ENCODE results near the gene GOLGA6L25. TPM values are rescaled to one million over a fixed set of nuclear protein-coding genes. Genes with fewer than 3 reads are reported as not detected.
"Not testable (repeated sequence)": the region's sequence is repeated elsewhere in the genome, so short reads cannot be mapped to it uniquely, and the experiment has no call there.

GOLGA6L25 gene
- not detected for total RNA-seq

- H3K27ac ChIP-seq; intact Hi-C loops (cut with DNase I; ENCODE audit: low total_unique reads); H3K4me1 ChIP-seq; DNase-seq (ENCODE audit: low spot score in 2 of 2); H3K9me3 ChIP-seq; H3K36me3 ChIP-seq; H3K27me3 ChIP-seq; H3K4me3 ChIP-seq: not testable (repeated sequence)
Observed at GRCh38 chr15:28553268-28553667, at the start of gene GOLGA6L25. Gene GOLGA6L25, plus strand, starts transcription at chr15:28553568. Its CDS starts 61 bp downstream, at chr15:28553629.

GRCh38 chr15:28508217-28508889 is 45.0 kb upstream of the GOLGA6L25 start:
- H3K4me1 ChIP-seq; H3K36me3 ChIP-seq; intact Hi-C loops (cut with DNase I; ENCODE audit: low total_unique reads); H3K4me3 ChIP-seq; DNase-seq (ENCODE audit: low spot score in 2 of 2); H3K27me3 ChIP-seq; H3K9me3 ChIP-seq; H3K27ac ChIP-seq: not testable (repeated sequence)

DNA sequence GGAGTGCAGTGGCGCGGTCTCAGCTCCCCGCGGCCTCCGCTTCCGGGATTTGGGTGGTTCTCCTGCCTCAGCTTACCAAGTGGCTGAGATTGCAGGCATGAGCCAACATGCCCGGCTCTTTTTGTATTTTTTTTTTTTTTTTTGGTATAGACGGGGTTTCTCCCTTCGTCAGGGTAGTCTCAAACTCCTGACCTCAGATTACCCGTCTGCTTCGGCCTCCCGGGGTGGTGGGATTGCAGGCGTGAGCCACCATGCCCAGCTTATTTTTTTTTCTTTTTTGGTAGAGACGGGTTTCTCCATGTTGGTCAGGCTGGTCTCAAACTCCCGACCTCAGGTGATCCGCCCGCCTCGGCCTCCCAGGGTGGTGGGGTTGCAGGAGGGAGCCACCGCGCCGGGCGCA is 39.2 kb upstream of the GOLGA6L25 start:
- intact Hi-C loops (cut with DNase I; ENCODE audit: low total_unique reads); H3K27ac ChIP-seq; H3K36me3 ChIP-seq; H3K9me3 ChIP-seq; H3K4me3 ChIP-seq; H3K27me3 ChIP-seq; H3K4me1 ChIP-seq: not testable (repeated sequence)
- peak in 1 of 2 donors; percentile 51 for DNase-seq (ENCODE audit: low spot score in 2 of 2)

- intact Hi-C loops (cut with DNase I; ENCODE audit: low total_unique reads); H3K36me3 ChIP-seq; DNase-seq (ENCODE audit: low spot score in 2 of 2); H3K4me1 ChIP-seq; H3K27me3 ChIP-seq; H3K27ac ChIP-seq; H3K9me3 ChIP-seq; H3K4me3 ChIP-seq: not testable (repeated sequence)
Observed at GRCh38 chr15:28515208-28515607, 38.2 kb upstream of the GOLGA6L25 start.

DNA sequence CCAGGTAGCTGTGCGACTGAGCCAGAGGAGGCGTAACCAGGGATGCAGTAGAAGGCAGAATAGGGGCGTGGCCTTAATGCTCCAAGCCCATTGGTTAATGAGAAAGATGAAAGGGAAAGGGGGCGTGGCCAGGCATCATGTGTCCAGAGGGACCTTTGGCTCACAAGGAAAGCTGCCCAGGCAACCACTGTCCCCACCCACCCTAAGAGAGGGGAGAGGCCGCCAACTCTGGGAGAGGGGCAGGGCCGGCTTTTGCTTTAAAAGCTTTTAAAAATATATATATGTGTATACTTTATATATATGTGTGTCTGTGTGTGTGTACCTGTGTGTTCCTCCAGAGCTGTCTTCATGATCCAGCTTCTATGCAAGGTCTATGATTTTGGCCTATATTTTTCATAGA is 20.4 kb upstream of the GOLGA6L25 start, which contains the start of gene GOLGA8G:
Gene GOLGA8G (minus strand): TSS at position 18 of the 400 bp plus-strand sequence. CDS start 62 bp downstream, outside the sequence.
- H3K4me3 ChIP-seq; H3K4me1 ChIP-seq; H3K27me3 ChIP-seq; H3K27ac ChIP-seq; H3K36me3 ChIP-seq; H3K9me3 ChIP-seq; intact Hi-C loops (cut with DNase I; ENCODE audit: low total_unique reads); DNase-seq (ENCODE audit: low spot score in 2 of 2): not testable (repeated sequence)

DNA sequence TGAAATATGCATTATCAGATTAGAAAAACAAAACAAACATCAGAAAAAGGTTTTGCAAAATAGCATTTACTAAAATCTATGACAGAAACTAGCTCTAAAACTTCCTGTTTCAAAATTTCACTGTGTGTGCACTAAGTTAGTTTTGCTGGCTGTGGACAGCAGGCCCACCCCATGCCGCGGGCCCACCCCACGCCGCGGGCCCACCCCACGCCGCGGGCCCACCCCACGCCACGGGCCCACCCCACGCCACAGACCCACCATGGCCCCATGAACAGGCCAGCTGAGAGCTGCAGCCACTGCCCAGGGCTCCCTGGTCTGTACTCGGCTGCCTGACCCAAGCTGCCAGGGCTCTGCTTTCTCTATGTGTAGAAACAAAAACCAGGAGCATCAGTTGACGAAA is 20.0 kb downstream of the GOLGA6L25 start:
- intact Hi-C loops (cut with DNase I; ENCODE audit: low total_unique reads); H3K27me3 ChIP-seq: not testable (repeated sequence)

DNA sequence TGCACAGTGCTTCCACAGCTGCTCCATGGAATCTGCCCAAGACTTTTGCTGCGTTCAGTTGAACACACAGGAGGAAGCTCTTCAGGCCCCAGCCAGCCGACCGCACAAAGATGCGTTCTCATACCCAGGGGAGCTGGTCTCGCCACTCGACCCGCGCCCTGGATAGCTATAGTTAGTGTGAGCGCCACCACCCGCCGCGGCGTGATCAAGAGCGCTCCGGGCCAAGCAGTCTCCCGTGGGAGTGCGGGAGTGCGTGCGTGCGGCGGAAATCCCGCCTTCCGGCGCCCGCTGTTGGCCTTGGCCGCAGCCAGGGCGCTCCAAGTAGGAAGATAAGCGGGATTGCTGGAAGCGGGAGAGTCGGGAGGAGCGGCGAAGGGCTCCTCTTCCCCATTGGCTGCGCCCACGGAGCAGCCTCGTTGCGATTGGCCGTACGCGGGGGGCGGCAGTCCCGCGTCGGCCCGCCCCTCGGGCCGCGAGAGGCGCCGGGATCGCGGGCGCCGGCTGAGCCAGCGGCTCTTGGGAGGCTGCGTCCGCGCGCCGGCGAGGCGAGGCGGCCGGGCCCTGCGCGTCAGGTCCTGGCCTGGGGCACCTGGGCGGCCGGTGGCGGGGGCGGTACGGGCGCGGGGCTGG is 35.7 kb downstream of the GOLGA6L25 start:
- H3K27me3 ChIP-seq; intact Hi-C loops (cut with DNase I; ENCODE audit: low total_unique reads); DNase-seq (ENCODE audit: low spot score in 2 of 2); H3K9me3 ChIP-seq; H3K27ac ChIP-seq; H3K36me3 ChIP-seq; H3K4me1 ChIP-seq: not testable (repeated sequence)
- H3K4me3 ChIP-seq = peak overlapping the region; percentile 23 to 60 (median 32)

More for the DNA sequence above, 20.0 kb downstream of the GOLGA6L25 start:
- not testable (repeated sequence) for DNase-seq (ENCODE audit: low spot score in 2 of 2); H3K4me1 ChIP-seq; H3K27ac ChIP-seq; H3K4me3 ChIP-seq; H3K36me3 ChIP-seq; H3K9me3 ChIP-seq

- DNase-seq (ENCODE audit: low spot score in 2 of 2); H3K27ac ChIP-seq; H3K36me3 ChIP-seq; H3K27me3 ChIP-seq; intact Hi-C loops (cut with DNase I; ENCODE audit: low total_unique reads); H3K9me3 ChIP-seq; H3K4me1 ChIP-seq: not testable (repeated sequence)
- peak overlapping the region; percentile 28 to 63 (median 46) for H3K4me3 ChIP-seq
Observed at GRCh38 chr15:28589769-28590168, 36.4 kb downstream of the GOLGA6L25 start.

- H3K27ac ChIP-seq; intact Hi-C loops (cut with DNase I; ENCODE audit: low total_unique reads); H3K4me1 ChIP-seq: not testable (repeated sequence)
Observed at GRCh38 chr15:28592395-28592794, 39.0 kb downstream of the GOLGA6L25 start.

GRCh38 chr15:28593424-28594129 is 40.2 kb downstream of the GOLGA6L25 start:
- H3K36me3 ChIP-seq; H3K4me3 ChIP-seq; DNase-seq (ENCODE audit: low spot score in 2 of 2); H3K4me1 ChIP-seq; H3K27me3 ChIP-seq; H3K9me3 ChIP-seq; H3K27ac ChIP-seq; intact Hi-C loops (cut with DNase I; ENCODE audit: low total_unique reads): not testable (repeated sequence)

More at GRCh38 chr15:28592395-28592794, 39.0 kb downstream of the GOLGA6L25 start:
- not testable (repeated sequence) for H3K9me3 ChIP-seq; DNase-seq (ENCODE audit: low spot score in 2 of 2); H3K36me3 ChIP-seq; H3K27me3 ChIP-seq; H3K4me3 ChIP-seq

DNA sequence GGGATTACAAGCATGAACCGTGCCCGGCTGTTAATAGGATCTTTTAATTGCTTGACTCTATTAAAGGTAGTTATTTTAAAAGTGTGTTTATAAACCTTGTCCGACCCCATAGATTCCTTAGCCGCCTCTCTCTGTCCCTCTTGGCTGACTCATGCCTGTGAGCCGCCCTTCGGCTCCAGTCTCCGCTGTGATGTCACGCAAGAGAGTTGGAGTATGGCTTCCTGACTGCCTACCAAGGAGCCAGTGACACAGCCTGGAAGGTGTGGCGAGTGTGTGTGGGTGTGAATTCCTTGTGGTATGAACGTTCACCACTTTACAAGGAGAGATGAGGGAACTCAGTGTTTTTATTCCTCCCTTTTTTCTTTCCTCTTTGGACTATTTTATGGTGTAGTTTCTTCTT is 44.1 kb downstream of the GOLGA6L25 start:
- H3K4me1 ChIP-seq; intact Hi-C loops (cut with DNase I; ENCODE audit: low total_unique reads); H3K27ac ChIP-seq; H3K4me3 ChIP-seq; H3K36me3 ChIP-seq; H3K27me3 ChIP-seq; H3K9me3 ChIP-seq; DNase-seq (ENCODE audit: low spot score in 2 of 2): not testable (repeated sequence)

DNA sequence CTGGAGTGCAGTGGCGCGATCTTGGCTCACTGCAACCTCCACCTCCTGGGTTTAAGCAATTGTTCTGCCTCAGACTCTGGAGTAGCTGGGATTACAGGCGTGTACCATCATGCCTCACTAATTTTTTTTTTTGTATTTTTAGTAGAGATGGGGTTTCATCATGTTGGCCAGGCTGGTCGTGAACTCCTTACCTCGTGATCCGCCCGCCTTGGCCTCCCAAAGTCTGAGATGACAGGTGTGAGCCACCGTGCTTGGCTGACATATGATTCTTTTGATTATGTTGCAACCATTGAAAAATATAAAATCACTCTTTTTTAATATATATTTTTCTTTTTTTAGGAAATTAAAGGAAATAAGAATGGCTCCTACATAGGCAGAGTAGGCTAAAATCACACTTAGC is 44.8 kb downstream of the GOLGA6L25 start:
- H3K4me3 ChIP-seq; H3K27ac ChIP-seq; H3K36me3 ChIP-seq; H3K4me1 ChIP-seq; H3K27me3 ChIP-seq; H3K9me3 ChIP-seq; DNase-seq (ENCODE audit: low spot score in 2 of 2); intact Hi-C loops (cut with DNase I; ENCODE audit: low total_unique reads): not testable (repeated sequence)

GRCh38 chr15:28602152-28602551 is 48.8 kb downstream of the GOLGA6L25 start:
- H3K27me3 ChIP-seq; H3K4me1 ChIP-seq; H3K9me3 ChIP-seq; H3K36me3 ChIP-seq; H3K4me3 ChIP-seq; DNase-seq (ENCODE audit: low spot score in 2 of 2); H3K27ac ChIP-seq; intact Hi-C loops (cut with DNase I; ENCODE audit: low total_unique reads): not testable (repeated sequence)
